HG02642 (cell line): ENCODE data around the gene LRRC42.

ENCODE experiments used
- ATAC-seq: cut with Tn5 transposase; IDR thresholded peaks from one replicate; pipeline ENCODE4 v1.9.1; 2021; ENCODE audit warnings: mild to moderate bottlenecking; ENCODE audit not compliant: unreplicated experiment, poor library complexity

LRRC42 gene

DNA sequence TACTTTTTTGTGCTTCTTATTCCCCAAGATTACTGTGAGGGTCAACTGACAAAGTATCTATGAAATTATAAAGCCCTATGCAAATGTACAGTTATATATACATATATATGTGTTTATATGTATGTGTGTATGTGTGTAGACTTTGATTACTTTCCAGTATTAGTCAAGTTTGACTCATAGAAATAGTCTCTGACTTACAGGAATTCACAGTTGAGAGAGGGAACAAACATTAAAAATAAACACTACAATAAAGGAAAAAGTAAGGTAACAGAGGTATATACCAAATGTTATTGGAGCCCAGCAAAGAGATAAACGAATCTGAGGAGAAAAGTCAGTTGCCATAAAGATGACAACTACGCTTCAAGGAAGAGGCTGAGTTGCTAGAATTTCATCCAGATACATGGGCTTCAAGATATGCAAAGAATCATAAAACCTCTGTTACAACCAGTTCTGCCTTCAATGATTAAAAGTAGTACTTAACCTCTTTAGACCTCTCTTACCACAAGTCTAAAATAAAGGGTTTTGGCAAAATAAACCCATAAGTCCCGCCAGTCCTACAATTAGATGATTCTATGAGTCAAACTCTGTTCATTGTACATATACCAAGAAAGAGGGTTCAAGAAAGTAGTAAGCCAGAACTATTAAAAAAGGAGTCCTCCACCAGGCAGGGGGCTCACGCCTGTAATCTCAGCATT lies 7.9 kb upstream of the LRRC42 start:
- no peak for ATAC-seq

DNA sequence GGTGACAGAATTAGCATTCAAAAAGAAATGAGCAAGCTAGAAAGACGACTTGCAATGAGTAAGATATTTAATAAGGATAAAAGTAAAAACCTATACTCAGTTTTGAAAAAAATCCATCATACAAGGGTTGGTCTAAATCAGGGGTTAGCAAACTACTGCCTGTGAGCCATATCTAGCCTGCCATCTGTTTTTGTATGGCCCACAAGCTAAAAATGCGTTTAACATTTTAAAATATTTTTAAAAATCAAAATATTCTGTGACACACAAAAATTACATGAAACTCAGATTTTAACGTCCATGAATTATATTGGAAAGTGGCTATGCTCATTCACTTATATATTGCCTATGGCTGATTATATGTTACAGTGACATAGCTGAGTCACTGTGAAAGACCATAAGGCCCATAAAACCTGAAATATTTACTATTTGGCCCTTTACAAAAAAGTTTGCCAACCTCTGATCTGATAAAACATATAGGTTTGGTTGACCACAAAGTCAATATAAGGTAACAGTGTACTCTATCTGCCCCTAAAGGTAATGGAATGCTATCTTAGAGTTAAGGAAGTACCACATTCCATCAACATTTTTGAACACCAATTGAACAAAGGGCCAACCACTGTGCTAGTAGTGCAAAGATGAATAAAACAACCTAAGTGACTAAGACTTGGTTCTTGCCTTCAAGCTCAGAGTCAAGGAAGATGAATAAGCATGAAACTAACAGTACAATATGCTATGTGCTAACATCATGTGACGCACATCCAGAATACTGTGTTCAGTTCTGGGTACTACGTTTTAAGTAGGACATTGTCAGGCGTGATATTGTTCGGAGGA lies 3.8 kb upstream of the LRRC42 start:
- no peak for ATAC-seq

DNA sequence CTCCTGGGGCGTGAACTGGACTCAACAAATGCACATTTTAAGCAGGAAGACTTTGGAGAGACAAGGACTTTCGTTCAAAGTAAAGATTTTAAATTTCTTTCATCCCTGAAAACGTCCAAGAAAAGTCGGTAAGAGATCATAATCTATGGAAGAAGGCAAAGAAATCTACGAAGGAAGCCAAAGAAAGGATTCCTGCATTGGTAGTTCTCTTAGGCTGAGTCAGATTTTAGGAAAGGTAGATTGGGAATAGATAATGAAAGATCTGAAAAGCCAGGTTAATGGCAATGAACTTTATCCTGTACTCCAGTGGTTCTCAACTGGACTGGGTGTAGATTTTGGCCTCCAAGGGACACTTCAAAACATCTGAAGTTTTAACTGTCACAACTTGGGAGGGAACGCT lies 3.1 kb upstream of the LRRC42 start:
- ATAC-seq: no peak

GRCh38 chr1:53943490-53944043 lies 2.6 kb upstream of the LRRC42 start:
- no peak for ATAC-seq

DNA sequence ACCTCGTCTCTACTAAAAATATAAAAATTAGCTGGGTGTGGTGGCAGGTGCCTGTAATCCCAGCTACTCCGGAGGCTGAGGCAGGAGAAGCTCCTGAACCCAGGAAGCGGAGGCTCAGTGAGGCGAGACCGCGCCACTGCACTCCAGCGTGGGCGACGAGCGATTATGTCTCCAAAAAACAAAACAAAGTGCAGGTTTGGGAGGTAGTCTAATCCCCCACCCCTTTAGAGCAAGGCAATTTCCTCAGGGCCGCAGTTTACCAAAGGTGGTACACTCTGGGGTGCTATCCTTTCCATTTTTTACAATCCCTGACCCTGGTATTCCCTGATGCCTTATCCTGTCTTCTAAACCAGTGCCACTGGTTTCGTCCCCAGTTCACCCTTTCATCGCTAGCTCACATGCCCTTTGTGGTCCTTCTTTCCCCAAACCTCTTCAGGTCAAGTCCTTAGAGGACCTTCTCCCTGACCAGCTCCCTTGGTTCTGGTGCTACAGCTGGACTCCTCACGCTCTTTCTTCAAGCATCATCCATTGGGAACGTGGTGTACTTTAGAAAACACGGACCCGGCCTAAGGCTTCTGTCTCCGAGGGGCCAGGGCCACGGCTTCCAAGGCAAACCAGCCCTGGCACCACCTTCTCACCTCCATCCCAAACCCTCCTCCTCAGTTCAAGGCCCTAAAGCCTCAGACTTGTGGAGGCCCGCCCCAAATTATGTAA lies 1.5 kb upstream of the LRRC42 start:
- ATAC-seq: no peak

DNA sequence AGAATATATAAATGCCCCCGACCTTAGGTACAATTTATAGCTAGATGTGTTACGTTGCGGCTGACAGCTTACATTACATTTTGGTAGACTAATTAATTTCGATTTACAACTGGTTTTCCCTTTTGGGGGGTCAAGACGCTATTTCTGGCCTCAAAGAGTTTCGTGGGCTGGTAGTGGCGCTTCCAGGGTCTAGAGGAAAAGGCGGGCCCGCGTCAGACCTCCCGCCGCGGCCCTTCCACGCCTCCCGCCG lies 1.0 kb upstream of the LRRC42 start:
- ATAC-seq: no peak

DNA sequence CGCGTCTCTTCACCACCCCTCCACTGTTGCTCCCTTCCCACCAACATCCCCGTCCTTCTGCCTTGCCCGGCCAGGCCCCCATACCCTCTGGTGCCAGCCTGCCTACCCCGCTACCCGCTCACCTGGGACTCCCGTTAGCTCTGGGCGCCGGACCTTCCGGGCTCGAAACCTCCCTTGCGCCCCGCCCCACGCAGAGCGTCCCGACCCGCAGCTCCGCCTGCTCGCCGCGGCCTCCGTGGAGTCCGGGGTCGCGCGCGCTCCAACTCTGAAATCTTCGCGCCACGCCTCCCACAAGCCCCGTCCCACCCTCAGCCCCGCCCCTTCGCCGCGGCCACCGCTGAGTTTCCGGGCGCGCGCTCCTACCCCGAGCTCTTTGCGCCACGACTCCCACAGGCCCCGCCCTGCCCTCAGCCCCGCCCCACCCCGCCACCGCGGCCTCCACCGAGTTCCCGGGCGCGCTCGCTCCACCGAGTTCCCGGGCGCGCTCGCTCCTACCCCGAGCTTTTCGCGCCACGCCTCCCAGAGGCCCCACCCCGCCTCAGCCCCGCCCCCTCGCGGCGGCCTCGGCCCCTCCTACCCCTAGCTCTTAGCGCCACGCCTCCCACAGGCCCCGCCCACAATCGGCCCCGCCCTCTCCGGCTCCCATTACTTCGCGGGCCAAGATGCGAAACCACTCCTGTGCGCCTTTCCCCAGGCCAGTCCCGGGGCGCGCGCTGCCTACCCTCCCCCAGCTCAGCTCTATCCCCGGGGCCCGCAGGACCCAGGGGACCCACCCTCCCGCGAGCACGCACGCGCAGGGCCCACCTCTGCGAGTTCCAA lies 508 bp upstream of the LRRC42 start, which contains the start of gene IFT25:
IFT25 (minus strand) TSS at position 267 of the 819 bp plus-strand sequence. CDS start 5,617 bp downstream, outside the sequence.
- peak; percentile 77 for ATAC-seq

DNA sequence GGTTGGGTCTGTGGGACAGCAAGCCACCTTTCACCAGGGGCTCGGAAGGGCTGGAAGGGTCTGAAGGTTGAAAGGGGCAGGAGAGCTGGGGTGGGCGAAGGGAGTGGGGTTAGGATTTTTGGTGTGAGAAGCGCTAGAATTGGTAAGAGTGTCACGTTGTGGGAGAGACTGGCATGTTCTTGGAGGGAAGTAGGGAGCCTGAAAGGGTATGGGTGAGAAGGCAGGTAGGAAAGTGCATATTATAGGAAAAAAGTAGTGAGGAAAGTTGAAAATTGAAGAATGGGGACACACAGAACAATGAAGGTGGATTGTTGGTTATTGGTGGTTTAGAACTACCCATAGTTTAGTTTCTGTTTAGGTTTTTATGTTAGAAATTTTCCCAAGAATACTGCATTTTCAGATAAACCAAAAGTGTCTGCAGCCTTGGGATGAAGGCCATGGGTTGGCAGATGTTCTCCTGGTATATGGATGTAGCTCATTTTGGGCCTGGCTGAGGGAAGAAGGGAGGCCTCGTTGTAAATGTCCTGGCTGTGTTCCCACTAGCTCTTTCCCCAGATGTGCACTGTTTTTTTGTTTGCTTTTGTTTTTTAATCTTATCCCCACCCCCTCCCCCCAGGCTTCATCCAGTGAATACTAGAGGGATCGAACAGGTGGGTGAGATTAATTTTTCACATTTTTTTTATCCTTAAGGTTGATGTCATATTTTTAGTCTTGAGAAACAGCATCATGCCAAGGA lies 1.2 kb downstream of the LRRC42 start:
- no peak for ATAC-seq

DNA sequence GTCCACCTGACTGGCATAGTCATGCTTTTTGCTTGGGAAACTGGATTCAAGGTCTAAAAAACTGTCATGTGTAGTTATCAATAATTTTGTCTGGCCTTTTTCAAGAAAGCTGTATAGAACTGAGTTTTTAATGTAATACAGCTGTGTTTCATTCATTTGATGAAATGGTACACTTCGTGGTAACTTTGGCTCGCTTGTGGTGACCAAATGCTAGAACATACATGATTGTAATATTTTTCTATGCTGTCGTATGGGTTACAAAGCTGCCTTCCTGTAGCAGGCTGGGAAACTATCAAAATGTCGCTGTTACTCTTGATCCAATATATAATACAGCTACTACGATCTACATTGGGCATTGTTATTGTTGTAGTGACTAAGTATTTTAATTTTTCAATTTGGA lies 2.1 kb downstream of the LRRC42 start:
- ATAC-seq: no peak

DNA sequence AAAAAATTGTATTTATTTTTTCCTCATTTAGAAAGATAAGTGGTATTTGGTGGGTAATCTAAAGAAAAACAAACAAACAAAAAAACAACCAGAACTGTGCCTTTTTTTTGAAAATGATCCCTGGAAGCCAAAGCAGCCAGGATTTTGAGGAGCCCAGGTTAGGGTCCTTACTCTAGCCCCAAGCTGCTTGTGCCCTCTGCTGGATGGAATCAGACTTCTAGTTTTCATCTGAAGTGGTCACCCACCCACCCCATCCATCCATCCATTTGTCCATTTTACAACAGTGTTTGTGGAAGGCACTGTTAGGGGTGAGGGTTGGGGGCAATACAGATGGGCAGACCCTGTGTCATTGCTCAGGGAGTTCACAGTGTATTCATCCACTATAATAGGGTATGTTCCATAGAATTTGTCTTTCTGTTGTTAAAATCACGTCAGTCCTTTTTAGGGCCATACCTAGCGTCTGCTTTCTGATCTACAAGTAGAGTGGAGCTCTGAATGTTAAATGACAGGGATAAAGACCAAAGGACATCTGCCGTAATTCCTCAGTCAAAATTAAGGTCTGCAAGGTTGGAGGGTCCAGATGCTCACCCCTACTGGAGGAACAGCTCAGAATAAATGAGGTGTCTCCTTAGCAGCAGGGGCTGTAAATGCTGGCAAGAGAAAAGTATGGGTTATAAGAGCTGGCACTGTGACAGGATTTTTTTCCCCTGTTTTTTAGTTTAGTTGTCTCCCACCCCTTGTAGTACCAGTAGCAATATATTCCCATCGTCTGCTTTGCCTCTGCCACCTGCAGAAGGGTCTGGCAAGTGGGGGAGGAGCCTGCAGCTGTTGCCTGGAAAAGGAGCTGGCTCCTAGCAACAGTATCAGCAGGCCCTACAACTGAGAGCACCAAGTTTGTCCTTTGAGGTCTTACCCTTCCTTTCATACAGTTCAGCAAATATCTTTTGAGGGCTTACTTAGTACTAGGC lies 3.2 kb downstream of the LRRC42 start:
- ATAC-seq: no peak

DNA sequence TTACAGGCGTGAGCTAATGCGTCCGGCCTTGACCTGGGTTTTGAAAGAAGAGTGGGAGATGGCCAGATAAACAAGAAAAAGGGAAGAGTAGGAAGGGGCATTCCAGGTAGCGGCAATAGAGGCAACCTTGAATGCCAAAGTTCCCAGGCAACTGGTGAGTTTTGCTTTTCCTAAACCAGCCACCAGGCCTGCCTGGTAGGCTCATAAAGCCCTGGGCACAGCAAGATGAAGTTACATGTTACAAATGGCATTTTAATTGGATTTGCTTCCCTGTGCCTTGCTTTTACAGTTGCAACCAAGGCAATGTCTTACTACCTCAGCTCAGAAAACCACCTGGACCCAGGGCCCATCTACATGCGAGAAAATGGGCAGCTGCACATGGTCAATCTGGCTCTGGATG lies 5.5 kb downstream of the LRRC42 start:
- ATAC-seq: no peak

DNA sequence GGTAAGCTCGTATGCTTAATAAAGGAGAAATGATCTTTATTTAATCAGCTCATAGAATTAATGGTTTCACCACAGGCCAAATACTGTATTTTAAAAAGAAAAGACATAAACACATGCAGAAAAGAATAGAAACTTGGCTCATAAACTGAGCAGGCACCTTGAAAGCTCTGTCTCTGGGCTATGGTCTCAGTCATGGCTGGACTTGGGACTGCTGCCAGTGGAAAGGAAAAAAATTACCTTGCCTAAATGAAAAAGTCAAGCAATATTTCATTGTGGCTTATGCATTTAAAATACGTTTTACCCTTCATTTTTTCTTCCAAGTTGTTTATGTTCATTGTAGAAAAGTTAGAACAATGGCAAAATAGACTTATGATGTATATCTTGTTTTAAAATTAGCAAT lies 8.0 kb downstream of the LRRC42 start:
- no peak for ATAC-seq

DNA sequence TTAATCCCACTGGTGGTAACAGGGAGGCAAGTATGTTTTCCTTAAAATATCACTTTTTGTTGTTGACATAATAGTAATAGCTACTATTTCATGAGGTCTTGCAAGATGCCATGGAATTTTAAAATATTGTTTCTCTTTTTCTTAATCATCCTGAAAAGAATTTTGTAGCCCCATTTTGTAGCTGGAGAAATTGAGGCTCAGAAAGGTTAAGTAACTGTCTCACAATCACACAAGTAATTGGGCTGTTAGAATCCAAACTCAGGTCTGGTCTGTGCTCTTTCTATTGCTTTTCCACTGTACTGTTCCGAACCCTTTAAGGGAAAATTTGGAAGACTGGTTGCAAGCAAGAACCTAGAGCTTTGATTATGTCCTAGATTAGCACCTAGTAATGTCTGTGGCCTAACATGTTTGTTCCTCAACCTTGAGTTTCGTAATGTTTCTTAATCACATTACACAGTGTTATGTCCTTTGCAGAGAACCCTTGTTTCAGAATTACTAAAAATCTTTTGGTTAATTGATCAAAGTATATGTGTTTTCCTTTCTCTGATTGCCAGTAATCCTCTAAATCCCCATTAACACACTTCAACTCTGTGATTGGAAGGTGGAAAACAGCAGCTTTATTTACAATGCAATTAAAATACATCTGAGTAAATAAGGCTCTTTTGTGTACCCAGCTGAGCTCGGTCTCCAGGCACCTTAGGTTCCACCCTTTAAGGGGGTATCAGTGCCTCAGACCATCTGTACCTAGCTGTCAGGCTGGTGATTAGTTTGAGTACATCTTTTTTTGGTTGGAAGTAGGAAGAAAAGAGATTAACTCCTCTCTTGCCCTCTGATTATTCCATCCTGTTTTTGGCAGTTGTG lies 10.4 kb downstream of the LRRC42 start:
- ATAC-seq: no peak

DNA sequence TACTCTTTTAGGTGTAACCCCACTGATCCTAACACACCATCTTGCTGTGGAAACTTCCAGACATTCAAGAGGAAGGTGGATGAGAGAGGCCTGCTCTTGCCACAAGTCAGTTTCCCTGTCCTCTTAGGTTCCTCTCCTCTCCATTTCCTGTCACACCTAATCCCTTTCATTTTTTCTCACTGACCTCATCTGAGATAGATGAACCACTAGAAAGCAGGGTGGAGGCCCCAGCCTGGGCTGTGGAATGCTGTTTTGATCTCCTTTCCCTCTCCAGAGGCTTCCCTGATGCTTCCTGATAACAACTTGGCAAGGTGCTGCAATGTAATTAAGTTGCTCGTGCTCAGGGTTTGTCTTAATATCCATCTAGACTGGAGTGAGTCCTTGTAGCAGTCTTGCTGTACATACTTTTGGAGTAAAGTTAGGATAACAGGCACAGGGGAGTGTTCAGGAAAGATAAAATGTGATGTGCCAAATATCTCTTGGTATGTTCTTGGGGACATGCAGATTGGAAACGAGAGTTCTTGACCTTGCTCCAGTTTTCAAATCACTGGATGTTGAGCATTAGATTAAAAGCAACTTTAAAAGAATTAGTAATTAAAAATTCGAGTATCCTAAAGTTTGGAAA lies 11.2 kb downstream of the LRRC42 start:
- ATAC-seq: no peak

DNA sequence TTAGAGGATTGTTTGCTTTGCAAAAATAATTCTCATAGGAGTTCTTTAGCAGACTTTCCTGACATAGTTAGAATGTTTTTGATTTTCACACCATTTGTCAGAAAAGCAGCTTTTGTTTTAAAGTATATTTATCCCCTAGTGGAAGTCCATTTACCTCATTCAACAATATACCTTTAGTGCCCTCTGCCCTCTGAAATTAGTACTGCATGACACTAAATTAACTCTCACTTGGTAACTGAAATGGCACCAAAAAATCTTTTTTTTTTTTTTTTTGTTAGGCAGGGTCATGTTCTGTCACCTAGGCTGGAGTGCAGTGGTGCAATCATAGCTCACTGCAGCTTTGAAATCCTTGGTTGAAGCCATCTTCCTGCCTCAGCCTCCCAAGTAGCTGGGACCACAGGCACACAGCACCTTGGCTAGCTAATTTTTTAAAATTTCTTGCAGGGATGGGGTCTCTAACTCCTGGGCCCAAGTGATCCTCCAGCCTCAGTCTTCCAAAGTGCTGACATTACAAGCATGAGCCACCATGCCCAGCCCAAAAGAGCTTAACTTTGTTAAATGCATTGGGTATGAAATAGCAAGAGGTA lies 13.6 kb downstream of the LRRC42 start:
- ATAC-seq: no peak

DNA sequence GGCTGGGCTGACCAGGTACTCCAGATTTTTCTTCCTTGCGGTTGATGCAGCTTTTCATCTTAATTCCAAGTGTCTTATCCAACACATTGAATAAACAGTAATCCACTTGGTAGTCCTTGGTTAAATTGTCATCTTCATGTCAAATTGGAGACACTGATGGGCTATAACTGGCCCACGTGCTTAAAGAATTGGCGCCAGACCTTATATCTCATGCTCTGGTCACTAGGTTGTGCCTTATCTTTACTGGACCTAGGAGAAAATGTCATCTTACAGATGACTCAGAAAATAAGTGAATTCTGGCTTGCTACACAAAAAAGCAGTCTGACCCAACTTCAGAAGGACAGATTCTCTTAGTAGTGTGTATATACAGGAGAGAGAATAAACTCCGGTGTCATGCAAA lies 16.2 kb downstream of the LRRC42 start:
- no peak for ATAC-seq

GRCh38 chr1:53963460-53963859 lies 17.3 kb downstream of the LRRC42 start:
- no peak for ATAC-seq
